GM19452 (cell line): Measurements from ENCODE around the gene LIN7A.

Source experiments
- ATAC-seq: cut with Tn5 transposase; IDR thresholded peaks from one replicate; pipeline ENCODE4 v1.9.1; 2021; ENCODE audit not compliant: unreplicated experiment

LIN7A gene

GRCh38 chr12:80861641-80862378, 75.9 kb downstream of the LIN7A start:
- ATAC-seq: no peak

- ATAC-seq: no peak
Observed at GRCh38 chr12:80860928-80861327, 76.8 kb downstream of the LIN7A start.

- no peak for ATAC-seq
Observed at GRCh38 chr12:80860206-80860605, 77.5 kb downstream of the LIN7A start.

GRCh38 chr12:80858356-80858755, 79.4 kb downstream of the LIN7A start:
- ATAC-seq: no peak

GRCh38 chr12:80857311-80857710, 80.4 kb downstream of the LIN7A start:
- ATAC-seq: no peak

- ATAC-seq: no peak
Observed at GRCh38 chr12:80849337-80849736, 88.4 kb downstream of the LIN7A start.

GRCh38 chr12:80848858-80849257, 88.9 kb downstream of the LIN7A start:
- no peak for ATAC-seq

- ATAC-seq: no peak
Observed at GRCh38 chr12:80847575-80847974, 90.2 kb downstream of the LIN7A start.

- ATAC-seq: no peak
Observed at GRCh38 chr12:80846952-80847351, 90.8 kb downstream of the LIN7A start.

- ATAC-seq: no peak
Observed at GRCh38 chr12:80845639-80846038, 92.1 kb downstream of the LIN7A start.

GRCh38 chr12:80843969-80844368, 93.8 kb downstream of the LIN7A start:
- ATAC-seq: no peak

GRCh38 chr12:80838708-80839107, 99.0 kb downstream of the LIN7A start:
- no peak for ATAC-seq

- no peak for ATAC-seq
Observed at GRCh38 chr12:80838024-80838658, 99.6 kb downstream of the LIN7A start.

GRCh38 chr12:80837342-80837978, 100.3 kb downstream of the LIN7A start:
- ATAC-seq: no peak

- no peak for ATAC-seq
Observed at GRCh38 chr12:80834724-80835123, 103.0 kb downstream of the LIN7A start.

- no peak for ATAC-seq
Observed at GRCh38 chr12:80830533-80831088, 107.1 kb downstream of the LIN7A start.

GRCh38 chr12:80829767-80830166, 108.0 kb downstream of the LIN7A start:
- no peak for ATAC-seq

GRCh38 chr12:80825506-80825905, 112.2 kb downstream of the LIN7A start:
- no peak for ATAC-seq

- ATAC-seq: no peak
Observed at GRCh38 chr12:80823393-80823792, 114.3 kb downstream of the LIN7A start.

GRCh38 chr12:80821513-80822000, 116.2 kb downstream of the LIN7A start:
- ATAC-seq: no peak

GRCh38 chr12:80818878-80819277, 118.9 kb downstream of the LIN7A start:
- ATAC-seq: no peak

- ATAC-seq: no peak
Observed at GRCh38 chr12:80815351-80815750, 122.4 kb downstream of the LIN7A start.
